ENCODE measurements around the gene SLC24A4.
"Not testable (repeated sequence)": the region's sequence is repeated elsewhere in the genome, so short reads cannot be mapped to it uniquely, and the experiment has no call there.

SLC24A4 gene

DNA sequence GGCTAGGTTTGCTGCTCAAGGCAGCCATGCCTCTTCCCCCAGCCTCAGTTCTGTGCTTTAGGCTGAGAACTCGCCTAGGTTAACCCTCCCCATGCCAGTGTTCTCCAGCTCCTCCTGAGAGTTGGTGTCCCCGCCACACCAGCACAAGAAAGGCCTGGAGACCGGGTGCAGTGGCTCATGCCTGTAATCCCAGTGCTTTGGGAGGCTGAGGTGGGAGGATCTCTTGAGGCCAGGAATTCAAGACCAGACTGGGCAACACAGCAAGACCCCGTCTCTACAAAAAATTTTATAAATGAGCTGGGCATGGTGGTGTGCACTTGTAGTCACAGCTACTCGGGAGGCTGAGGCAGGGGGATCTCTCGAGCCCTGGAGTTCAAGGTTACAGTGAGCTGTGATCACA lies 200.8 kb downstream of the SLC24A4 start:
- DNase-seq (ENCODE audit: low spot score), result no peak

- no peak for DNase-seq (ENCODE audit: low spot score)
These were observed 201.7 kb downstream of the SLC24A4 start for GRCh38 chr14:92524602-92525185.

DNA sequence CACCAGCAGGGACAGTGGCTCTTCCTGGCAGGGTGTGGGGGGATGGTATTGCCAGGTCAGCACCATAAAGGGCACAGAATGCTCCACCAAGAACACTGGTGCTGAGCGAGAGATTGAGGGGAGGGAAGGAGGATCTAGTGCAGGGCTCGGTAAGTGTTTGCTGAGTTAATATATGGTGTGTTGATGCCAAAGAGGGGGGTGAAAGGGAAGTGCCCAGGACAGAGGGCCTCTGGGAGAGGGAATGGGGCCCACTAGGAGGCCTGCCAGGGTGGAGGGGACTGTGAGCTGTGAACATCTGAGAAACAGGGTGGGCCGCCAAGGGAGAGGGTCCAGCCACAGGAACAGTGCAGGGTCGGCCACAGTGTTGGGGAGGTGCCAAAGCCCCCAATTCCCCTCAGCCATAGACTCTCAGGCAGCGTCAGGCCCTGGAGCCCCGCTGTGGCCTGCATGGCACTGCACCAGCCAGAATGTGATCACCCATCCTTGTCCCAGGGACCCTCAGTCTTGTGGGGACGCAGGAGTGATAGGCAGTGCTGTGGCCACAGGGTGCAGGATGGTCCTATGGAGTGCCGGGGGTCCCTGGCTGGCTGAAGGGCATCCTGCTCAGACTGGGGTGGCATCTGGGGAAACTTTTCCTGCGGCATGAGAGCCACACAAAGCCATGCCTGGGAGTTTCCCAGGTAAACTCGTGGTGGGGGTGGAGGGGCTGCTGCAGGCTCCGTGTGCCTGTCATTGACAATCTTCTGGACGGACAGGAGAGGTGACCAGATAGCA lies 202.5 kb downstream of the SLC24A4 start:
- no peak for DNase-seq (ENCODE audit: low spot score)

DNA sequence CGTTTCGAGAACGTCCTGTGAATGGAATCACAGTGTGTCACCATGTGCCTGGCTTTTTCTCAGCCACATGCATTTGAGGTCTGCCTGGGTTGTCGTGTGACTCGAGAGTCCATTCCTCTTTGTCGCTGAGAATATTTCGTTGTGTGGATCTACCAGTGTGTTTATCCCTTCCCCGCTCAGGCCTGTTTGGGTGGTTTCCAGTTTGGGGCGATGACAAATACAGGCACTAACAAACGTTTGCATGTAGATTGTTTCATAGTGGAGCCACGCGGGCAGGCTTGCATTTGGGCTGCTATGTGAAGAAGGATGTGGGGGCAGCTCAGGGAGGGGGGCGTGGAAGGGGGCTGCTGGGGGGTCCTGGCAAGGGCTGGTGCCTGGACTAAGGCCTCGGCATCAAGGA lies 204.8 kb downstream of the SLC24A4 start:
- DNase-seq (ENCODE audit: low spot score), result no peak

DNA sequence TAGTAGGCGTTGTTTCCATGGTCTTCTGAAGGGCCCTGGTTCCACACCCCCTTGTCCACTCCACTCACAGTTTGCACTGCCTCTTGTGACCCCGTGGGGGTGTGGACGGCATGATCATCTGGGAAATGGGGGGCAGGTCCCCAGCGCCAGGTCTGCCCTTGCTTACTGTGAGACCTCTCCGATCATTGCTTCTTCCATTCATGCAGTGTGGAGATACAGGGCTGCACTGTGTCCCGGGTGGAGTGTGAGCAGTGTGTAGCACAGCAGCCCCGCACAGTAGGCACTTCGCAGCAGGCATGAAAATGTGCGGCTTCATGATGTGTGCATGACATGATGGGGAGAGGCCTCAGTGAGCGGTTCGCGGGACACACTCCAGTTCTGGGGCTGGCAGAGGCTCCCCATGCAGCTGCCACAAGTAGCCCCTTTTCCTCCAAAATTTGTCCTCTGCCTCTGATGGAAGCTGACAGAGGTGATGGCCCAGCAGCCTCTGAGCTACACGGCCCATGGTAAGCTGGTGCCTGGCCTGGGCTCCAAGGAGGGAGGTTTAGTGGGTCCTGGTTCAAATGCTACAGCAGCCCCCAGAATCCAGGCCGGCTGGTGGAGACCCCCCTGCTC lies 205.6 kb downstream of the SLC24A4 start:
- DNase-seq (ENCODE audit: low spot score), result no peak

DNA sequence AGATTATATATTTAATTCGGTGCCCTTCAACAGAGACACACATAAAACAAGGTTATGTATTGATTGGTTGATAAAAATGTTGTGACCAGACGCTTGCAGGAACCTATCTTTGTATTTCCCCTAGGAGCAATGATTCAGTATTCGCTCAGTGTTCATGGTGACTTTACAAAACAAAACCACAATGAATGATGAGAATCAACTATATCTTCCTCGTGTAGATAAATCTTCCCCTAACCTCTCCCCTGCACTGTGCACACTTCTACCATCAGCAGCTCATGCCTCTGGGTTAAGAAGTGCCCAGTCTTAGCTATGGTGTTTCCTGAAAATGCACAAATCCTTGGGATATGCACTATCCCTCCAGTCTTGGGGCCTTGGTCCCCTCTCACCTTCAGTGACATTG lies 206.9 kb downstream of the SLC24A4 start:
- DNase-seq (ENCODE audit: low spot score), result no peak

DNA sequence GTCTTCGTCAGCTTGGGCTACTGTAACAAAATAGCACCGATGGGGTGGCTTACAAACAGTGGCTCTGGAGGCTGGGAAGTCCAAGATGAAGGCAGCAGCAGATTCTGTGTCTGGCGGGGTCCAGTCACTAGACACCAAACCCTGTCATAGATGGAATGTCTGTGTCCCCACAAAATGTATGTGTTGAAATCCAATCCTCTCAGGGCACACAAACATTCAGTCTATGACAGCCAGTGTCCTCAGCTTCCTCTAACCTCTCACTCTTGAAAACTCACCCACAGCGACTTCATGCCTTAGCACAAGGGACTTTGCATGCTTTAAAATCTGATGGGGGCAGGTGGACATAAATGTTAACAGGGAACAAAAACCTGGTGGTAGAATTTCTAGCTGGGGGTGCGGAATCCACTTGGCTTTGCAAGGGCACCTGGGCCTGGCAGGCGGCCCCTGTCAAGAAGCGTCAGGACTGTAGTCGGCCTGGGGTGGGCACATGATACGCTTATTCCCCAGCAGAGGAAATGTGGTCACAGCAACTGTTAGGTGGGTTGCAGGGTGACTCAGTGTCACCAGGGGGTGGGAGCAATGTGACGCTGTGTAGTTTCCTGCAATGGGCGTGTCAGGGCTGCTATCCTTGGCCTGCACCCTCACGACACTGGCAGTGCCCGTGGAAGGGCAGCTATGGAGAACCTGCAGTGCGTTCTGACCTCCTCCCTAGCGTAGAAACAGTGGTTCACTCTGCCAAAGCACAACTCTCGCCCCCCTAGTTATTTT lies 208.3 kb downstream of the SLC24A4 start:
- no peak for DNase-seq (ENCODE audit: low spot score)

GRCh38 chr14:92532490-92533163 lies 209.7 kb downstream of the SLC24A4 start:
- no peak for DNase-seq (ENCODE audit: low spot score)

- no peak for DNase-seq (ENCODE audit: low spot score)
These were observed 212.1 kb downstream of the SLC24A4 start for GRCh38 chr14:92534932-92535643.

GRCh38 chr14:92536231-92536630 lies 213.3 kb downstream of the SLC24A4 start:
- DNase-seq (ENCODE audit: low spot score), result not testable (repeated sequence)

- DNase-seq (ENCODE audit: low spot score), result no peak
These were observed 215.5 kb downstream of the SLC24A4 start for GRCh38 chr14:92538412-92538985.

DNA sequence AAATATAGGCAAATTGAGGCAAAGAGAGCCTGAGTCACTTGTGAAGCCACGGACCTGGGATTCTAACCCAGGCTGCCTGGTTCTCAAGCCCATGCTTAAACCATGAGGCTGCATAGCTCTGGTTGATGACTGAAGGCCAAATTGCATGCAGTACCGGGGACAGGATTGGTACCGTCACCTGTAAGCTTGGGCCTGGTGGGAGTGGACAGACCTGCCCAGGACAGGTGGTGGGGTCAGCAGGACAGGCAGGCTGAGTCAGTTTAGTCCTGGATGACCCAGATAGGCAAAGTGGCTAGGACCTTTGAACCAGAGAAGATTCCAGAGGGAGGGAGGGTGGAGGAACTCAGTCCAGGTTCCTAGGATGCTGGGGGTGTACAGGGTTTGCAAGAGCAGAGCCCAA lies 216.5 kb downstream of the SLC24A4 start:
- DNase-seq (ENCODE audit: low spot score), result no peak

DNA sequence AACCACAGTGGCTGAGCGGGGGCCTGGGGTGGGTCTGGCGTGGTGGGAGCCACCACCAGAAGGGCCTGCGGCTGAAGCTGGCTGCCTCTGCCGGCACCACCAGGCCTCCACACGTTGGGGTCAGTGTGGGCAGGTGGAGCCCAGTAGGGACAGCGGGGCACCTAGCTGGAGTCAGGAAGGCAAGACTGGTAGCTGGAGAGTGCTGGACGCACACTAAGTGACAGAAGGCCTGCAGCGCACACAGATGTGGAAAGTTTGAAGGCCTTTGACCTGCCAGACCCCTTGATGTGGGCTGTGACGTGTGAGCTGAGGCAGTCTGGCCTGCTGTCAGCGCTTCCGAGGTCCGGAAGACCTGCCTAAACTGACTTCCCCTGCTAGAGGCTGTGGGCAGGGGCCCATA lies 216.9 kb downstream of the SLC24A4 start:
- DNase-seq (ENCODE audit: low spot score), result no peak

- no peak for DNase-seq (ENCODE audit: low spot score)
These were observed 217.6 kb downstream of the SLC24A4 start for GRCh38 chr14:92540472-92541048.

DNA sequence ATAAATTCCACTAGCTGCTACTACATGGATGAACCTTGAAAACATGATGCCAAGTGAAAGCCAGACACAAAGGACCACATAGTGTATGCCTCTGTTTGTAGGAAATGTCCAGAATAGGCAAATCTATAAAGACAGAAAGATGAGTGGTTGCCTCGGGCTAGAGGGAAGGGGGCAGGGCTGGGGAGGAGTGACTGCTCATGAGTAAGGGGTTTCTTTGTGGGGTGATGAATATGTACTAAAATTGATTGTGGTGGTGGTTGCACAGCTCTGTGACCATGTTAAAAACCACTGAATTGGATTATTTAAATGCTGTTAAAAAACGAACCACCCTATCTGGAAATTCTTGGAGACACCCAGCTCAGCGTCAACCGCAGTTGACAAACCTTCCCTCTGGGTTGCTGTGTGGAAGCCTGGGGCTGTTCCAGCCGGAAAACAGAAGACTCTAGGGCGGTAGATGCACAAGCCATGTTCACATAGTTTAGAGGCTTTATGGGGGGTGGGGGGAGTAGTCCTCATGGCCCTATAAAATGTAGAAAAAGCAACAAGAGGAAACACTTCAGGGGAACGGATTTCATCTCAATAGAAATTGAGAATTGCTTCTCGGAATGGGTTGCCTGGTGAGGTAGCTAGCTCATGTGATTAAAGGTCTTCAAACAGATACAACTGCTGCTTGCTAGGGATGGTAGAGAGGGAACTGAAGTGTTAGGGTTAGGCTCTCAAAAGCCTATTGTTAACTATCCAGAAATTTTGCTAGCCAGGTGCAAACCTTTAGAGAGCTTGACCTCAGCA lies 220.0 kb downstream of the SLC24A4 start:
- DNase-seq (ENCODE audit: low spot score), result no peak

- DNase-seq (ENCODE audit: low spot score), result no peak
These were observed 221.2 kb downstream of the SLC24A4 start for GRCh38 chr14:92544051-92544720.

GRCh38 chr14:92546347-92547053 lies 223.5 kb downstream of the SLC24A4 start:
- DNase-seq (ENCODE audit: low spot score), result no peak

DNA sequence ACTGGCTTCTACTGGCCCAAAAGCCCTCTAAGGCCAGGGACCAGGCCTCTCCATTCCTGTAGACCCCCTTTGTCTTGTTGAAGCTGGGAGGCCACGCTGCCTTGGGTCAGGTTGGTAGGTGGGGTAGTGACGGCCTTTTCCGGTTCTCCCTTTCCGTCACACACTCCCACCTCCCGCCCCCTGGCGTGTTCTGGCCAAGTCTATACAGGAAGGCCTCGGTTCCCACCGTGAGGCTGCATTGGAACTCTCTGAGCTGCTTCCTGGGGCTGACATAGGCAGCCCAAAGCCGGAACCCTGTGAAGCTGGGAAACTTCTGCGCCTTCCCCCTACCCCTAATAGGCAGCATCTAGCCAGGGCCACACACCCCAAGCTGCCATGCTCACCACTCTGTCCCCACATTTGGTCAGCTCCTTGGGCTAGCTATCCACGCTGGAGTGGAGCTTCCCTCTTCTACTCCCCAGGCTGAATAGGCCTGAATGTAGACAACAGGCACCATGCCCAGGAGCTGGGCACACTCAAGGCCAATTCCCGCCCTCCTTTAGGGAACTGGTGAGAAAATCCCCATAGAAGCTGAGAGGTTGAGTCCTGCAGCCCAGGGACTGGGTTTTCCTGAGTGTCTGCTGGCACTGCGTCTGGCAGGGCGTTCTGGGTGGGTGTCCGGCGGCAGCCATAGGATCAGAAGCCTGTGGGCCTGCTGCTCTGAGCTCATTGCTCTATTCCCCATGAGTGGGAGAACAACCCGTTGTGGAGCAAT lies 226.3 kb downstream of the SLC24A4 start:
- DNase-seq (ENCODE audit: low spot score), result no peak

Measured in HuH-7 (cell line).